Spleen (tissue), 7 donors: ENCODE data around the gene STAT4.

ENCODE experiments used
- CTCF ChIP-seq, 11 experiments: fragments of 200-600 bp in 7 of 11; fragments of 450-650 bp in 4 of 11; sonication (generic) in 4 of 11; IDR thresholded peaks in 8 of 11; conservative IDR thresholded peaks in 3 of 11; 1 replicate in 7 of 11; 2 replicates in 4 of 11; pipeline versions ENCODE4 v1.4.0 to v1.8.0; 2016 to 2021; ENCODE audit warnings: antibody characterized with exemption in 11 of 11, inconsistent platforms in 4 of 11, mild to moderate bottlenecking in 1 of 11
- POLR2A ChIP-seq, 3 donors: fragments of 450-650 bp; IDR thresholded peaks; one replicate each; pipeline ENCODE4 v1.5.1; 2017; ENCODE audit warnings: antibody characterized with exemption in 3 of 3, mild to moderate bottlenecking in 1 of 3
- POLR2AphosphoS5 ChIP-seq, 3 donors: sonication (generic); formaldehyde crosslinking; IDR thresholded peaks; one replicate each; pipeline ENCODE4 v1.5.1; 2017; ENCODE audit warnings: antibody characterized with exemption in 3 of 3
- donor health status: DM: no; HTN: no; CAD: no; lungs with moderate emphysema.
- donor health status: DM: no; HTN: no; CAD: no.
- donor health status: DM: no; HTN: no; CAD: no.

GRCh38 chr2:191195021-191195420 is 44.2 kb upstream of the STAT4 start:
- TF ChIP-seq CTCF (IDR thresholded peaks at IDR 0.05 in 8 of 11, conservative IDR thresholded peaks at IDR 0.05 in 3 of 11), result no peak
- TF ChIP-seq POLR2AphosphoS5 (IDR thresholded peaks at IDR 0.05), result no peak
- no peak for TF ChIP-seq POLR2A (IDR thresholded peaks at IDR 0.05)
